HepG2 (cell line): ENCODE measurements around the gene GATAD2B. TPM values are rescaled to one million over a fixed set of nuclear protein-coding genes. Genes with fewer than 3 reads are reported as not detected.

Source experiments
- AHDC1 ChIP-seq: sonication (generic); formaldehyde crosslinking; IDR thresholded peaks from 2 replicates; pipeline ENCODE4 v1.5.1; 2020; ENCODE audit warnings: mild to moderate bottlenecking, missing genetic modification reagents, borderline replicate concordance
- CBX5 ChIP-seq: sonication (generic); formaldehyde crosslinking; IDR thresholded peaks from 2 replicates; pipeline ENCODE4 v1.4.0; 2020; ENCODE audit warnings: missing genetic modification reagents, borderline replicate concordance
- DR1 ChIP-seq: sonication (generic); formaldehyde crosslinking; IDR thresholded peaks from 2 replicates; pipeline ENCODE4 v1.8.0; 2021; ENCODE audit warnings: mild to moderate bottlenecking, missing genetic modification reagents, inconsistent platforms
- ETV6 ChIP-seq: sonication (generic); formaldehyde crosslinking; conservative IDR thresholded peaks from 2 replicates; pipeline ENCODE4 v1.4.0; 2020; ENCODE audit warnings: missing genetic modification reagents
- HMG20B ChIP-seq: conservative IDR thresholded peaks from 2 replicates; pipeline ENCODE4 v1.6.1; 2016; ENCODE audit warnings: missing genetic modification reagents, missing compliant biosample characterization
- KDM3A ChIP-seq: IDR thresholded peaks from 2 replicates; pipeline ENCODE4 v1.6.1; 2018; ENCODE audit warnings: low read depth, missing compliant biosample characterization
- MTF2 ChIP-seq: sonication (generic); formaldehyde crosslinking; IDR thresholded peaks from 2 replicates; pipeline ENCODE4 v1.5.0; 2020; ENCODE audit warnings: missing genetic modification reagents, borderline replicate concordance
- SETDB1 ChIP-seq: sonication (generic); formaldehyde crosslinking; IDR thresholded peaks from 2 replicates; pipeline ENCODE4 v1.5.1; 2020; ENCODE audit warnings: missing genetic modification reagents, mild to moderate bottlenecking, borderline replicate concordance
- SMAD9 ChIP-seq: sonication (generic); formaldehyde crosslinking; IDR thresholded peaks from 2 replicates; pipeline ENCODE4 v1.5.1; 2020; ENCODE audit warnings: mild to moderate bottlenecking, missing genetic modification reagents
- SMARCC2 ChIP-seq: fragments of 450-650 bp; IDR thresholded peaks from 2 replicates; pipeline ENCODE4 v1.6.1; 2017; ENCODE audit warnings: antibody characterized with exemption, mild to moderate bottlenecking
- SP1 ChIP-seq, 2 experiments: fragments of 450-650 bp in 1 of 2; sonication (generic) in 1 of 2; formaldehyde crosslinking in 1 of 2; IDR thresholded peaks; 2 replicates each; pipeline versions ENCODE4 v1.4.0 to v1.6.1; 2016 to 2020; ENCODE audit warnings: missing genetic modification reagents in 1 of 2
- SYNCRIP ChIP-seq: fragments of 200-400 bp; formaldehyde crosslinking; IDR thresholded peaks from 2 replicates; pipeline ENCODE4 v1.6.1; 2018; ENCODE audit warnings: mild to moderate bottlenecking, low read depth, low read length; ENCODE audit not compliant: insufficient read depth
- ZFP36L1 ChIP-seq: sonication (generic); formaldehyde crosslinking; IDR thresholded peaks from 2 replicates; pipeline ENCODE4 v1.8.0; 2022; ENCODE audit warnings: mild to moderate bottlenecking, missing genetic modification reagents, moderate library complexity
- ZNF430 ChIP-seq: sonication (generic); formaldehyde crosslinking; IDR thresholded peaks from 2 replicates; pipeline ENCODE4 v1.9.0; 2021; ENCODE audit warnings: mild to moderate bottlenecking, missing genetic modification reagents
- ZNF468 ChIP-seq: sonication (generic); formaldehyde crosslinking; IDR thresholded peaks from 2 replicates; pipeline ENCODE4 v1.8.0; 2022; ENCODE audit warnings: mild to moderate bottlenecking, moderate library complexity, missing genetic modification reagents
- ZNF510 ChIP-seq: sonication (generic); formaldehyde crosslinking; IDR thresholded peaks from 2 replicates; pipeline ENCODE4 v1.4.0; 2020; ENCODE audit warnings: low read depth, mild to moderate bottlenecking, missing genetic modification reagents
- ZNF691 ChIP-seq: sonication (generic); formaldehyde crosslinking; IDR thresholded peaks from 2 replicates; pipeline ENCODE4 v1.4.0; 2020; ENCODE audit warnings: missing genetic modification reagents, low read depth, mild to moderate bottlenecking, borderline replicate concordance
- ZNF839 ChIP-seq: sonication (generic); formaldehyde crosslinking; IDR thresholded peaks from 2 replicates; pipeline ENCODE4 v1.4.0; 2020; ENCODE audit warnings: missing genetic modification reagents, mild to moderate bottlenecking, borderline replicate concordance
- polyA plus RNA-seq, 8 experiments: library from polyadenylated mRNA; depleted of rRNA in 3 of 8; stranded (reverse) in 7 of 8; unstranded in 1 of 8; fragments of >200 nt; fragmentation: Illumina TruSeq in 4 of 8; extraction: Trizol in 4 of 8; gene quantifications; 2 replicates each; pipeline versions ENCODE4 v1.2.1 to v1.2.3, GENCODE V29; 2011 to 2016; ENCODE audit warnings: low read depth in 4 of 8, missing spikeins in 1 of 8, mixed read lengths in 1 of 8; ENCODE audit not compliant: insufficient read depth in 1 of 8
- total RNA-seq, 5 experiments: library from RNA; depleted of rRNA; stranded (reverse); fragments of >200 nt; fragmentation: Illumina TruSeq; extraction: Trizol; gene quantifications; 2 replicates each; pipeline ENCODE4 v1.2.3, GENCODE V29; 2016; ENCODE audit warnings: low read depth in 1 of 5
- TF ChIP-seq, protein P1 (sequence below): fragments of 450-650 bp; IDR thresholded peaks from 2 replicates; pipeline ENCODE4 v1.6.1; 2017; ENCODE audit warnings: mild to moderate bottlenecking

The GATAD2B gene
- total and polyA plus RNA-seq, 2 of the 13 experiments (the other 11 are each of a cell fraction or from before 2014, with no cell fraction given) = 3.2 to 5.2 TPM

DNA sequence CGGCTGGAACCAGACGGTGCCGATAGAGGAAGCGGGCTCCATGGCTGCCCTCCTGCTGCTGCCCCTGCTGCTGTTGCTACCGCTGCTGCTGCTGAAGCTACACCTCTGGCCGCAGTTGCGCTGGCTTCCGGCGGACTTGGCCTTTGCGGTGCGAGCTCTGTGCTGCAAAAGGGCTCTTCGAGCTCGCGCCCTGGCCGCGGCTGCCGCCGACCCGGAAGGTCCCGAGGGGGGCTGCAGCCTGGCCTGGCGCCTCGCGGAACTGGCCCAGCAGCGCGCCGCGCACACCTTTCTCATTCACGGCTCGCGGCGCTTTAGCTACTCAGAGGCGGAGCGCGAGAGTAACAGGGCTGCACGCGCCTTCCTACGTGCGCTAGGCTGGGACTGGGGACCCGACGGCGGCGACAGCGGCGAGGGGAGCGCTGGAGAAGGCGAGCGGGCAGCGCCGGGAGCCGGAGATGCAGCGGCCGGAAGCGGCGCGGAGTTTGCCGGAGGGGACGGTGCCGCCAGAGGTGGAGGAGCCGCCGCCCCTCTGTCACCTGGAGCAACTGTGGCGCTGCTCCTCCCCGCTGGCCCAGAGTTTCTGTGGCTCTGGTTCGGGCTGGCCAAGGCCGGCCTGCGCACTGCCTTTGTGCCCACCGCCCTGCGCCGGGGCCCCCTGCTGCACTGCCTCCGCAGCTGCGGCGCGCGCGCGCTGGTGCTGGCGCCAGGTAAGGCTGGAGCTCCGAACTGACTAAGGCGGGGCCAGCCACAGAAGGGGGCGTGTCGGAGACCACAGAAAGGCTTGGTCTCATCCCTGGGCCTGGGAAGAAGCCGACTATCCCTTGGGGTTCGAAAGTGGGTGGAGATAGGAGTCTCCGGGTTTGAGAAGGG, 147.1 kb downstream of the GATAD2B start (continued):
- TF ChIP-seq ZNF839 (CRISPR knock-in tag) = no peak
- no peak for TF ChIP-seq SETDB1 (CRISPR knock-in tag)
- no peak for TF ChIP-seq ZFP36L1 (CRISPR knock-in tag)
- no peak for TF ChIP-seq CBX5 (CRISPR knock-in tag)
- TF ChIP-seq, protein P1, sequence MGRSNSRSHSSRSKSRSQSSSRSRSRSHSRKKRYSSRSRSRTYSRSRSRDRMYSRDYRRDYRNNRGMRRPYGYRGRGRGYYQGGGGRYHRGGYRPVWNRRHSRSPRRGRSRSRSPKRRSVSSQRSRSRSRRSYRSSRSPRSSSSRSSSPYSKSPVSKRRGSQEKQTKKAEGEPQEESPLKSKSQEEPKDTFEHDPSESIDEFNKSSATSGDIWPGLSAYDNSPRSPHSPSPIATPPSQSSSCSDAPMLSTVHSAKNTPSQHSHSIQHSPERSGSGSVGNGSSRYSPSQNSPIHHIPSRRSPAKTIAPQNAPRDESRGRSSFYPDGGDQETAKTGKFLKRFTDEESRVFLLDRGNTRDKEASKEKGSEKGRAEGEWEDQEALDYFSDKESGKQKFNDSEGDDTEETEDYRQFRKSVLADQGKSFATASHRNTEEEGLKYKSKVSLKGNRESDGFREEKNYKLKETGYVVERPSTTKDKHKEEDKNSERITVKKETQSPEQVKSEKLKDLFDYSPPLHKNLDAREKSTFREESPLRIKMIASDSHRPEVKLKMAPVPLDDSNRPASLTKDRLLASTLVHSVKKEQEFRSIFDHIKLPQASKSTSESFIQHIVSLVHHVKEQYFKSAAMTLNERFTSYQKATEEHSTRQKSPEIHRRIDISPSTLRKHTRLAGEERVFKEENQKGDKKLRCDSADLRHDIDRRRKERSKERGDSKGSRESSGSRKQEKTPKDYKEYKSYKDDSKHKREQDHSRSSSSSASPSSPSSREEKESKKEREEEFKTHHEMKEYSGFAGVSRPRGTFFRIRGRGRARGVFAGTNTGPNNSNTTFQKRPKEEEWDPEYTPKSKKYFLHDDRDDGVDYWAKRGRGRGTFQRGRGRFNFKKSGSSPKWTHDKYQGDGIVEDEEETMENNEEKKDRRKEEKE = no peak
- TF ChIP-seq DR1 (CRISPR knock-in tag) = peak; percentile 52; the same call in 1 of the 2 replicates
- TF ChIP-seq ZNF430 (CRISPR knock-in tag) = no peak
- TF ChIP-seq ETV6 = no peak
- peak; percentile 73; the same call in 1 of the 2 replicates for TF ChIP-seq MTF2 (CRISPR knock-in tag)
- TF ChIP-seq ZNF468 (CRISPR knock-in tag) = 0 out of 2 replicates have a peak, but pooled peaks have one; percentile 3
- TF ChIP-seq AHDC1 = no peak
- no peak for TF ChIP-seq ZNF691 (CRISPR knock-in tag)
- TF ChIP-seq SMARCC2 = no peak
- TF ChIP-seq HMG20B (CRISPR knock-in tag) = no peak
- TF ChIP-seq SMAD9 (CRISPR knock-in tag) = no peak
- no peak for TF ChIP-seq SYNCRIP
- TF ChIP-seq KDM3A = peak; percentile 79; the same call in 1 of the 2 replicates
- no peak for TF ChIP-seq ZNF510 (CRISPR knock-in tag)
- no peak for TF ChIP-seq SP1 (IDR thresholded peaks at IDR 0.05)
- peak; percentile 33; the same call in 1 of the 2 replicates for TF ChIP-seq SP1 (CRISPR knock-in tag; IDR thresholded peaks at IDR 0.05)
